Mesodermal cell (in vitro differentiated cells): ENCODE data around the gene ANKRD55.
"Not testable (repeated sequence)": the region's sequence is repeated elsewhere in the genome, so short reads cannot be mapped to it uniquely, and the experiment has no call there.

Experiments used
- H3K27ac ChIP-seq: 2 replicates; pipeline ENCODE4 v1.7.0; 2013; ENCODE audit warnings: mild to moderate bottlenecking, low read depth, low read length, moderate library complexity; ENCODE audit not compliant: severe bottlenecking
- H3K36me3 ChIP-seq: 2 replicates; pipeline ENCODE4 v1.7.1; 2013; ENCODE audit warnings: mild to moderate bottlenecking, low read length, moderate library complexity; ENCODE audit not compliant: control insufficient read depth, insufficient read depth
- H3K4me1 ChIP-seq: one replicate; pipeline ENCODE4 v1.7.1; 2013; ENCODE audit warnings: mild to moderate bottlenecking, low read length; ENCODE audit not compliant: insufficient read depth, control insufficient read depth, poor library complexity, severe bottlenecking
- H3K4me3 ChIP-seq: 2 replicates; pipeline ENCODE4 v1.7.0; 2013; ENCODE audit warnings: low read length, control low read depth, mild to moderate bottlenecking; ENCODE audit not compliant: insufficient read depth, poor library complexity, severe bottlenecking; ENCODE audit errors: extremely low read depth
- H3K9me3 ChIP-seq: 2 replicates; pipeline ENCODE4 v1.7.1; 2013; ENCODE audit warnings: mild to moderate bottlenecking, low read length, moderate library complexity; ENCODE audit not compliant: control insufficient read depth
- WGBS, 2 experiments: methylation state at CpG; one replicate each; pipeline ENCODE4 v1.1.5; 2013; ENCODE audit warnings: missing lambda C conversion rate in 2 of 2; ENCODE audit not compliant: insufficient coverage in 2 of 2; 5-methylcytosine and 5-hydroxymethylcytosine counted together

ANKRD55 gene

GRCh38 chr5:56093970-56094369 lies 139.2 kb downstream of the ANKRD55 start:
- H3K4me3 ChIP-seq, result no peak overlapping the region
- WGBS, 2 experiments, result 80% methylated on average over 1 of the region's 2 CpGs; no CpG with 5 or more reads in 1 of the 2 experiments
- H3K27ac ChIP-seq, result no peak overlapping the region
- H3K36me3 ChIP-seq, result no peaks in the 10 kb centered on the region
- H3K4me1 ChIP-seq, result peaks cover 21% of the 10 kb centered on the region
- no peaks in the 10 kb centered on the region for H3K9me3 ChIP-seq

- Histone ChIP-seq H3K36me3 (no peaks in the 10 kb centered on the region), H3K27ac (no peak overlapping the region), H3K4me3 (no peak overlapping the region), H3K4me1 (peaks cover 27% of the 10 kb centered on the region), H3K9me3 (no peaks in the 10 kb centered on the region)
- 100% methylated on average over 1 of the region's 5 CpGs; no CpG with 5 or more reads in 1 of the 2 experiments for WGBS, 2 experiments
Observed at GRCh38 chr5:56092115-56092514, 141.0 kb downstream of the ANKRD55 start.

- Histone ChIP-seq H3K4me1 (peaks cover 27% of the 10 kb centered on the region), H3K4me3 (no peak overlapping the region), H3K9me3 (no peaks in the 10 kb centered on the region), H3K27ac (no peak overlapping the region), H3K36me3 (no peaks in the 10 kb centered on the region)
Observed at GRCh38 chr5:56091664-56092063, 141.5 kb downstream of the ANKRD55 start.

- Histone ChIP-seq H3K27ac (peak overlapping the region; percentile 23), H3K9me3 (no peaks in the 10 kb centered on the region), H3K4me3 (no peak overlapping the region), H3K36me3 (no peaks in the 10 kb centered on the region), H3K4me1 (peaks cover 27% of the 10 kb centered on the region)
- 90 to 91% methylated on average over 6 to 7 of the region's 7 CpGs for WGBS, 2 experiments
Observed at GRCh38 chr5:56090793-56091460, 142.2 kb downstream of the ANKRD55 start.

- 92 to 100% methylated on average over 3 of the region's 5 CpGs for WGBS, 2 experiments
- Histone ChIP-seq H3K36me3 (no peaks in the 10 kb centered on the region), H3K27ac (peak overlapping the region; percentile 19), H3K4me1 (peaks cover 31% of the 10 kb centered on the region), H3K4me3 (no peak overlapping the region), H3K9me3 (no peaks in the 10 kb centered on the region)
Observed at GRCh38 chr5:56088967-56089829, 143.9 kb downstream of the ANKRD55 start.

GRCh38 chr5:56088431-56088949 lies 144.6 kb downstream of the ANKRD55 start:
- Histone ChIP-seq H3K27ac (no peak overlapping the region), H3K36me3 (no peaks in the 10 kb centered on the region), H3K4me3 (no peak overlapping the region), H3K4me1 (peaks cover 31% of the 10 kb centered on the region), H3K9me3 (no peaks in the 10 kb centered on the region)
- WGBS, 2 experiments, result 71 to 90% methylated on average over 2 of the region's 4 CpGs

GRCh38 chr5:56085193-56085592 lies 147.9 kb downstream of the ANKRD55 start:
- no peaks in the 10 kb centered on the region for H3K9me3 ChIP-seq
- 93 to 100% methylated on average over 1 to 2 of the region's 3 CpGs for WGBS, 2 experiments
- no peak overlapping the region for H3K4me3 ChIP-seq
- H3K27ac ChIP-seq, result peak overlapping the region; percentile 57
- peaks cover 18% of the 10 kb centered on the region for H3K4me1 ChIP-seq
- H3K36me3 ChIP-seq, result no peaks in the 10 kb centered on the region

GRCh38 chr5:56083286-56083854 lies 149.8 kb downstream of the ANKRD55 start:
- Histone ChIP-seq H3K27ac (no peak overlapping the region), H3K36me3 (no peaks in the 10 kb centered on the region), H3K4me1 (peaks cover 4% of the 10 kb centered on the region), H3K4me3 (no peak overlapping the region), H3K9me3 (no peaks in the 10 kb centered on the region)
- 92 to 95% methylated on average over 18 to 20 of the region's 20 CpGs for WGBS, 2 experiments

- not testable (repeated sequence) for H3K27ac ChIP-seq, H3K9me3 ChIP-seq, H3K4me3 ChIP-seq, H3K36me3 ChIP-seq, H3K4me1 ChIP-seq
Observed at GRCh38 chr5:56081053-56081642, 152.0 kb downstream of the ANKRD55 start.

GRCh38 chr5:56080375-56081052 lies 152.6 kb downstream of the ANKRD55 start:
- Histone ChIP-seq H3K9me3 (no peaks in the 10 kb centered on the region), H3K4me1 (peaks cover 3% of the 10 kb centered on the region), H3K27ac (no peak overlapping the region), H3K4me3 (no peak overlapping the region), H3K36me3 (no peaks in the 10 kb centered on the region)
- 80 to 83% methylated on average over 1 of the region's 2 CpGs for WGBS, 2 experiments
